ENCODE data around the gene OSBPL10.

- no peak for TF ChIP-seq EZH2 (IDR thresholded peaks at IDR 0.05; ENCODE audit: borderline replicate concordance, low read depth, low read length, poor library complexity, severe bottlenecking)
- no peak for TF ChIP-seq CTCF (conservative IDR thresholded peaks at IDR 0.05; ENCODE audit: low read depth, low read length)
Observed at GRCh38 chr3:31937225-31937624, 43.8 kb downstream of the OSBPL10 start.
